ENCODE results near the gene NCCRP1.
"Not testable (repeated sequence)": the region's sequence is repeated elsewhere in the genome, so short reads cannot be mapped to it uniquely, and the experiment has no call there.

GRCh38 chr19:39244410-39245100, 47.8 kb downstream of the NCCRP1 start, which contains the start of gene IFNL3:
- TF ChIP-seq ARNTL (CRISPR knock-in tag; IDR thresholded peaks at IDR 0.05; ENCODE audit: borderline replicate concordance, low read depth); ZFP30 (CRISPR knock-in tag; IDR thresholded peaks at IDR 0.05); PATZ1 (CRISPR knock-in tag; IDR thresholded peaks at IDR 0.05; ENCODE audit: borderline replicate concordance); ISL1 (CRISPR knock-in tag; IDR thresholded peaks at IDR 0.05); OSR1 (CRISPR knock-in tag; IDR thresholded peaks at IDR 0.05); ESRRG (CRISPR knock-in tag; IDR thresholded peaks at IDR 0.05); ZFP3 (CRISPR knock-in tag; IDR thresholded peaks at IDR 0.05); TOX (CRISPR knock-in tag; IDR thresholded peaks at IDR 0.05; ENCODE audit: borderline replicate concordance); ZC3H10 (CRISPR knock-in tag; IDR thresholded peaks at IDR 0.05); ZNF8 (CRISPR knock-in tag; IDR thresholded peaks at IDR 0.05); CREB5 (CRISPR knock-in tag; IDR thresholded peaks at IDR 0.05; ENCODE audit: low read depth); SNAI2 (CRISPR knock-in tag; IDR thresholded peaks at IDR 0.05); GLIS3 (CRISPR knock-in tag; IDR thresholded peaks at IDR 0.05): not testable (repeated sequence)

Data from SK-N-SH treated with all-trans-retinoic acid at 6 μM for 48 hours (cell line).